SK-N-MC (cell line): ENCODE measurements around the gene F11R.
"Not testable (repeated sequence)": the region's sequence is repeated elsewhere in the genome, so short reads cannot be mapped to it uniquely, and the experiment has no call there.

Experiments
- EZH2 ChIP-seq: fragments of 200-600 bp; sonication (generic); IDR thresholded peaks from one replicate; pipeline ENCODE4 v1.6.1; 2017; ENCODE audit warnings: antibody characterized with exemption
- POLR2AphosphoS5 ChIP-seq: IDR thresholded peaks from 2 replicates; pipeline ENCODE4 v1.6.1; 2012; ENCODE audit warnings: mild to moderate bottlenecking, low read depth, low read length, borderline replicate concordance

- not testable (repeated sequence) for TF ChIP-seq POLR2AphosphoS5, EZH2
Observed at GRCh38 chr1:161029466-161029865, 8.5 kb upstream of the F11R start.
